ENCODE measurements around the gene EEF1E1. TPM values are rescaled to one million over a fixed set of nuclear protein-coding genes. Genes with fewer than 3 reads are reported as not detected.

EEF1E1 gene
- total RNA-seq: 100 to 1,000 TPM in 1 of 3 donors, 10 to 100 TPM in 2; 88.6 to 104 (median 96.8) TPM

GRCh38 chr6:8102122-8102958 is at the start of gene EEF1E1:
Gene EEF1E1, minus strand, starts transcription at chr6:8102548. Its CDS starts 27 bp downstream, at chr6:8102521.
- Mint-ChIP-seq H3K36me3 (ENCODE audit: insufficient read depth) (peaks cover 12% of the 10 kb centered on the region), H3K4me1 (ENCODE audit: low read depth) (peaks cover 33% of the 10 kb centered on the region), H3K27me3 (ENCODE audit: low read depth) (peaks cover 17% of the 10 kb centered on the region), H3K9me3 (no peaks in the 10 kb centered on the region), H3K4me3 (peak within 1 kb of the TSS; percentile 98)
- ATAC-seq: peak; percentile 97
- peak; percentile 98 for DNase-seq

DNA sequence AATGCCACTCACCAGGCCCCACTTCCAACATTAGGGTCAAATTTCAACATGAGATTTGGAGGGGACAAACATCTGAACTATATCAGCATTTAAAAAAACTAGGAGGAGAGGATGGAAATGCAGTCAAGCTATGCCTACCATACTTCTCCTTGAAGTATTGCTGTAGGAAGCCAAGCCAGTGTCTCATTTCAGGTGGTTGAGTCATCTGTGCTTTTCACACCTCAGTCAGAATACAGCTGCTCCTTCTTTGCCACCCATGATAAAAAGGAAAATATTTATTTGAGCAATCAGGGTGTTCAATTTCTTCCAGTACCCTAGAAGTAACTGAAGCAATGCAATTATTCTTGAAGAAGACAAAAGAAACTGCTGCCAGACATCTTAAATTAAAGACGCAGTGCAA is 47.0 kb upstream of the EEF1E1 start:
- ATAC-seq: no peak
- no peaks in the 10 kb centered on the region for H3K4me1 Mint-ChIP-seq (ENCODE audit: low read depth)

GRCh38 chr6:8143945-8144344 is 41.6 kb upstream of the EEF1E1 start:
- Mint-ChIP-seq H3K4me1 (ENCODE audit: low read depth) (no peaks in the 10 kb centered on the region), H3K4me3 (no peak overlapping the region), H3K36me3 (ENCODE audit: insufficient read depth) (no peaks in the 10 kb centered on the region), H3K9me3 (no peaks in the 10 kb centered on the region), H3K27me3 (ENCODE audit: low read depth) (peaks cover 5% of the 10 kb centered on the region)
- DNase-seq (no peak), ATAC-seq (no peak)

More for the DNA sequence above, 47.0 kb upstream of the EEF1E1 start:
- H3K4me3 Mint-ChIP-seq: no peak overlapping the region
- no peaks in the 10 kb centered on the region for H3K9me3 Mint-ChIP-seq
- peaks cover 2% of the 10 kb centered on the region for H3K27me3 Mint-ChIP-seq (ENCODE audit: low read depth)
- no peak for DNase-seq
- no peaks in the 10 kb centered on the region for H3K36me3 Mint-ChIP-seq (ENCODE audit: insufficient read depth)

DNA sequence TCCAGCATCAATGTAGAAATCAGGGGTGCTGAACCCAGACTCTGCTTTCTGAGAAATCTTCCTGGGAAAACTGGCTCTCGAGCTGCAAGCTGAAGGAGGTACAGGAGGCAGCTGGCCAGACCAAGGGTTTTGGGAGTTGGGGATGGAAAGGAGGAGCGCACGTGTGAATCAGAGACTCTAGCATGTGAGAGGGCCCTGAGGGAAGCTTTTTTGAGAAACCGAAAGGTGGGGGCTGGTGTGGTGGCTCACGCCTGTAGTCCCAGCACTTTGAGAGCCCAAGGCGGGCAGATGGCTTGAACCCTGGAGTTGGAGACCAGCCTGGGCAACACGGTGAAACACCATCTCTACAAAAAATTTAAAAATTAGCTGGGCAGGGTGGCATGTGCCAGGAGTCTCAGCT is 37.1 kb upstream of the EEF1E1 start:
- no peaks in the 10 kb centered on the region for H3K9me3 Mint-ChIP-seq
- DNase-seq (no peak), ATAC-seq (no peak)
- H3K27me3 Mint-ChIP-seq (ENCODE audit: low read depth): peaks cover 20% of the 10 kb centered on the region
- no peak overlapping the region for H3K4me3 Mint-ChIP-seq
- H3K4me1 Mint-ChIP-seq (ENCODE audit: low read depth): no peaks in the 10 kb centered on the region
- H3K36me3 Mint-ChIP-seq (ENCODE audit: insufficient read depth): no peaks in the 10 kb centered on the region

GRCh38 chr6:8137529-8137939 is 35.2 kb upstream of the EEF1E1 start:
- no peak for ATAC-seq
- no peaks in the 10 kb centered on the region for H3K4me1 Mint-ChIP-seq (ENCODE audit: low read depth)
- no peaks in the 10 kb centered on the region for H3K36me3 Mint-ChIP-seq (ENCODE audit: insufficient read depth)
- H3K27me3 Mint-ChIP-seq (ENCODE audit: low read depth): peaks cover 33% of the 10 kb centered on the region
- no peaks in the 10 kb centered on the region for H3K9me3 Mint-ChIP-seq
- no peak overlapping the region for H3K4me3 Mint-ChIP-seq
- no peak for DNase-seq

DNA sequence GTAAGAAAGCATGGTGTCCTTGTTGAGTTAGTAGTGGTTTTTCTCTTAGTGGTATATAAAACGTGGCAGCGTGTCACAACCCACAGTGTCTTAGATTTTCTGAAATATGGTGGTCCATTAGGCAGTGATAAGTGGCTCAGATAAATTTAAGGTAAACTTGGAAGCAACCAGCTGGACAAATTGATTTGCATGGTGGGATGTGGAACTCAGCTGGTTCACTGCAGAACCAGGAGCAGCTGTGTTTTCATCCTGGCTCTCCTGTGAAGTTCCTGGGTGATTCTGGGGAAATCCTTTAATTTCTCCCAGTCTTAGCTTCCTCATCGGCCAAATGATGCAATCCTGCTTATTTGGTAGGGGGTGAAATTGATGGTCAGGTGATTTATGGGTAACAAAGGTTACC is 32.9 kb upstream of the EEF1E1 start:
- ATAC-seq (no peak), DNase-seq (no peak)
- Mint-ChIP-seq H3K27me3 (ENCODE audit: low read depth) (peaks cover 37% of the 10 kb centered on the region), H3K9me3 (no peaks in the 10 kb centered on the region), H3K4me1 (ENCODE audit: low read depth) (peaks cover 2% of the 10 kb centered on the region), H3K36me3 (ENCODE audit: insufficient read depth) (no peaks in the 10 kb centered on the region), H3K4me3 (no peak overlapping the region)

GRCh38 chr6:8132130-8132529 is 29.8 kb upstream of the EEF1E1 start:
- DNase-seq (no peak), ATAC-seq (no peak)
- peaks cover 34% of the 10 kb centered on the region for H3K27me3 Mint-ChIP-seq (ENCODE audit: low read depth)
- peaks cover 2% of the 10 kb centered on the region for H3K4me1 Mint-ChIP-seq (ENCODE audit: low read depth)
- no peaks in the 10 kb centered on the region for H3K36me3 Mint-ChIP-seq (ENCODE audit: insufficient read depth)
- no peaks in the 10 kb centered on the region for H3K9me3 Mint-ChIP-seq
- H3K4me3 Mint-ChIP-seq: no peak overlapping the region

- Mint-ChIP-seq H3K36me3 (ENCODE audit: insufficient read depth) (no peaks in the 10 kb centered on the region), H3K9me3 (no peaks in the 10 kb centered on the region), H3K4me1 (ENCODE audit: low read depth) (peaks cover 2% of the 10 kb centered on the region), H3K27me3 (ENCODE audit: low read depth) (peaks cover 34% of the 10 kb centered on the region), H3K4me3 (no peak overlapping the region)
- peak; percentile 58 to 67 for ATAC-seq
- DNase-seq: peak; percentile 7
Measured at GRCh38 chr6:8131265-8131897, 29.0 kb upstream of the EEF1E1 start.

DNA sequence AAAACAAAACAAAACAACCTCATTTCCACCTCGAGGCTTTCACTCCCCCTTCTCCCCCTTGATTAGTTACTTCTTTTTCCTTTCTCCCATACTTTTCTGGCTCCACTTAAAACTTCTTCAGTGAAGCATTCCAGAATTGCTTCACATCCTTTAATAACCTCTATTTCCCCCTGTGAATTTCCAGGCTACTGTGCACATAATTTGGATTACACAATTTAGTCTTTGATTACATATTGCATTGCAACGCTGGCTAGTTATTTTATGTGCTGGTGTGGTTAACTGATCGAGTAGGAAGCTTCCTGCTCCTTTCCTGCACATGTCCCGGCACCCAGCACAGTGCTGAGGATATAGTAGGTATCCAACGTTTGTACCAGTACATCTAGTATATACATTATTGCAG is 28.1 kb upstream of the EEF1E1 start:
- no peaks in the 10 kb centered on the region for H3K36me3 Mint-ChIP-seq (ENCODE audit: insufficient read depth)
- no peak for ATAC-seq
- H3K4me3 Mint-ChIP-seq: no peak overlapping the region
- DNase-seq: no peak
- H3K4me1 Mint-ChIP-seq (ENCODE audit: low read depth): peaks cover 2% of the 10 kb centered on the region
- peaks cover 26% of the 10 kb centered on the region for H3K27me3 Mint-ChIP-seq (ENCODE audit: low read depth)
- H3K9me3 Mint-ChIP-seq: no peaks in the 10 kb centered on the region

GRCh38 chr6:8123236-8123635 is 20.9 kb upstream of the EEF1E1 start:
- H3K36me3 Mint-ChIP-seq (ENCODE audit: insufficient read depth): no peaks in the 10 kb centered on the region
- H3K4me1 Mint-ChIP-seq (ENCODE audit: low read depth): no peaks in the 10 kb centered on the region
- ATAC-seq (no peak), DNase-seq (no peak)
- H3K27me3 Mint-ChIP-seq (ENCODE audit: low read depth): peaks cover 25% of the 10 kb centered on the region
- no peaks in the 10 kb centered on the region for H3K9me3 Mint-ChIP-seq
- H3K4me3 Mint-ChIP-seq: no peak overlapping the region

DNA sequence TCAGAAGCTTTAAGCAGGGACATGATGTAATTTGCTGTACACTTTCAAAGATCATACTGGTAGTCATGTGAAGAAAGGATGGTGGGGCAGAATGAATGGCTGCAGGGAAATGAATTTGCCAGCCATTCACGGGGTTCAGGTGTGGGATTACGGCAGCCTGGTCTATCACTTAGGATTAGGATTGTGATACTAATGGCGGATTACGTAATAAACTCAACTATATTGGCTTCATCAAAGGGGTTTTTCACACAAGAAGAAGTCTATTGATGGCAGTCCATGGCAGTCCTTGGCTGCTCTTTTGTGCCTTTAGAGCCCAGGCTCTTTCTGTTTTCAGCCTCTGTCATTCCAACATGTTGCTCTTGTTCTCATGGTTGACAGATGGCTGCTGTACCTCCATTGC is 12.6 kb upstream of the EEF1E1 start:
- no peaks in the 10 kb centered on the region for H3K9me3 Mint-ChIP-seq
- DNase-seq: no peak
- no peak for ATAC-seq

DNA sequence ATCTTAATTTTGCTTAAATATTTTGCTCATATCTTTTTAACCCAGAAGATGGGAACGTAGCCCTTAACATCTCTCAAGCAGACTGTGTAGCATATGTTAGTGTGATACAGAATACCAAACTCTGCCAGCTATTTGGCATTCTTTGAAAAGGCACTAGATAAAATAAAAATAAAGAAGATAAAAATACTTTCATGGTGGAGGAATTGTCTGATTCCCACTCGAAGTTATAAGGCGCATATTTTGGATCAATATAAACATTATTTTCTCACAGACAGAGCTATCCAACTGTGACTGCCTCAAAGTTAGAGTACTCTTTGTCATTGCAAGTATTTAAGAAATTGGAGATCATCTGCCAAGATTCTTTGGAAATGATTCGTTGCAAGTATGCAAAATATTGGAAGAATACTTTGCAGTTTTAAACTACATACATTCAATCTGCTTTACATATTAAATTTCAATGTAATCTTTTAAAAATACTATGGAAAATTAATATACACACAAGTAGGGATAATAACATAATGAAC is 10.8 kb upstream of the EEF1E1 start:
- Mint-ChIP-seq H3K4me3 (no peak overlapping the region), H3K36me3 (ENCODE audit: insufficient read depth) (no peaks in the 10 kb centered on the region), H3K27me3 (ENCODE audit: low read depth) (peaks cover 23% of the 10 kb centered on the region), H3K4me1 (ENCODE audit: low read depth) (no peaks in the 10 kb centered on the region), H3K9me3 (no peaks in the 10 kb centered on the region)
- no peak for DNase-seq
- no peak for ATAC-seq

More for the DNA sequence above, 12.6 kb upstream of the EEF1E1 start:
- Mint-ChIP-seq H3K4me3 (no peak overlapping the region), H3K4me1 (ENCODE audit: low read depth) (no peaks in the 10 kb centered on the region), H3K27me3 (ENCODE audit: low read depth) (peaks cover 25% of the 10 kb centered on the region), H3K36me3 (ENCODE audit: insufficient read depth) (no peaks in the 10 kb centered on the region)

GRCh38 chr6:8110725-8111124 is 8.4 kb upstream of the EEF1E1 start:
- ATAC-seq: no peak
- H3K9me3 Mint-ChIP-seq: no peaks in the 10 kb centered on the region

GRCh38 chr6:8110117-8110721 is 7.9 kb upstream of the EEF1E1 start:
- H3K4me3 Mint-ChIP-seq: no peak overlapping the region
- DNase-seq (no peak), ATAC-seq (no peak)
- H3K4me1 Mint-ChIP-seq (ENCODE audit: low read depth): no peaks in the 10 kb centered on the region
- H3K9me3 Mint-ChIP-seq: no peaks in the 10 kb centered on the region
- peaks cover 36% of the 10 kb centered on the region for H3K27me3 Mint-ChIP-seq (ENCODE audit: low read depth)
- no peaks in the 10 kb centered on the region for H3K36me3 Mint-ChIP-seq (ENCODE audit: insufficient read depth)

More at GRCh38 chr6:8110725-8111124, 8.4 kb upstream of the EEF1E1 start:
- Mint-ChIP-seq H3K27me3 (ENCODE audit: low read depth) (peaks cover 39% of the 10 kb centered on the region), H3K4me3 (no peak overlapping the region), H3K36me3 (ENCODE audit: insufficient read depth) (no peaks in the 10 kb centered on the region), H3K4me1 (ENCODE audit: low read depth) (no peaks in the 10 kb centered on the region)
- DNase-seq: no peak
